ENCODE measurements around the gene NTHL1.

Gene NTHL1

GRCh38 chr16:2003827-2004641 lies 43.6 kb downstream of the NTHL1 start:
- DNase-seq: peak in 41 of 42 donors; percentile 42 to 90 (median 77)
- intact Hi-C loops (cut with DNase I): no loop called here

GRCh38 chr16:2003231-2003826 lies 44.3 kb downstream of the NTHL1 start:
- DNase-seq: no peak
- intact Hi-C loops (cut with DNase I): no loop called here

GRCh38 chr16:2002406-2003230 lies 45.0 kb downstream of the NTHL1 start:
- intact Hi-C loops (cut with DNase I): no loop called here

GRCh38 chr16:2001456-2002355 lies 45.9 kb downstream of the NTHL1 start:
- DNase-seq: no peak
- intact Hi-C loops (cut with DNase I): no loop called here

More at GRCh38 chr16:2002406-2003230, 45.0 kb downstream of the NTHL1 start:
- DNase-seq: no peak

- DNase-seq: no peak
- intact Hi-C loops (cut with DNase I): no loop called here
These were observed 46.6 kb downstream of the NTHL1 start for GRCh38 chr16:2001035-2001434.

GRCh38 chr16:1999866-2000514 lies 47.6 kb downstream of the NTHL1 start:
- intact Hi-C loops (cut with DNase I): no loop called here

GRCh38 chr16:1998852-1999801 lies 48.5 kb downstream of the NTHL1 start:
- no peak for DNase-seq
- intact Hi-C loops (cut with DNase I): no loop called here

More at GRCh38 chr16:1999866-2000514, 47.6 kb downstream of the NTHL1 start:
- peak in 28 of 42 donors; percentile 30 to 87 (median 58) for DNase-seq

GRCh38 chr16:1998360-1998835 lies 49.2 kb downstream of the NTHL1 start:
- no peak for DNase-seq
- intact Hi-C loops (cut with DNase I): no loop called here

- intact Hi-C loops (cut with DNase I): no loop called here
- DNase-seq: no peak
These were observed 49.9 kb downstream of the NTHL1 start for GRCh38 chr16:1997494-1998359.

GRCh38 chr16:1993731-1994131 lies 53.9 kb downstream of the NTHL1 start:
- DNase-seq: no peak
- intact Hi-C loops (cut with DNase I): no loop called here

- no peak for DNase-seq
- intact Hi-C loops (cut with DNase I): no loop called here
These were observed 54.8 kb downstream of the NTHL1 start for GRCh38 chr16:1992704-1993317.

GRCh38 chr16:1991948-1992703 lies 55.5 kb downstream of the NTHL1 start:
- intact Hi-C loops (cut with DNase I): no loop called here

GRCh38 chr16:1991588-1991947 lies 56.1 kb downstream of the NTHL1 start:
- intact Hi-C loops (cut with DNase I): no loop called here

More at GRCh38 chr16:1991948-1992703, 55.5 kb downstream of the NTHL1 start:
- peak; percentile 70 to 94 (median 86) for DNase-seq

GRCh38 chr16:1991135-1991551 lies 56.5 kb downstream of the NTHL1 start:
- DNase-seq: peak in 3 of 42 donors; percentile 13 to 48 (median 30)
- intact Hi-C loops (cut with DNase I): no loop called here

More at GRCh38 chr16:1991588-1991947, 56.1 kb downstream of the NTHL1 start:
- DNase-seq: no peak
